ENCODE measurements around the gene GRWD1.

GRWD1 gene

DNA sequence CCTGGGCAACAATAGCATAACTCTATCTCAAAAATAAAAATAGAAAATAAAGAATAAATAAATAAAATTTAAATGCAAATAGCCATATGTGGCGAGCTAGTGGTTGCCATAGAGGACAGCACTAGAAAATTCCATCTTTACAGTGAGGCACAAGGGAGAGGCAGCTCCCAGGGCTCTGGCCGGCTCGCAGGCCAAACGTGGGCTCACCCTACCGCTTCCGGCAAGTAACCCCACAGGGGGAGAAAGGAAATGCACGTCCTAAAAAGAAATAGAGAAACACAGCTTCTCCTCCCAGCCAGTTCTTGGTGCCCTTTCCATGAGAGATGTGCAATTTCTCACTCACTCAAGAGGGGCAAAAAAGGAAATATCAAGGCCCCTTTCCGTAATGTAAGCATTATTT, 12.4 kb upstream of the GRWD1 start:
- Mint-ChIP-seq H3K4me1 (peaks cover 12% of the 10 kb centered on the region), H3K36me3 (ENCODE audit: low read depth) (peaks cover 17% of the 10 kb centered on the region), H3K27me3 (ENCODE audit: low read depth) (no peaks in the 10 kb centered on the region), H3K4me3 (no peak overlapping the region), H3K9me3 (peaks cover 9% of the 10 kb centered on the region), H3K27ac (no peak overlapping the region)
- TF ChIP-seq, protein P1, sequence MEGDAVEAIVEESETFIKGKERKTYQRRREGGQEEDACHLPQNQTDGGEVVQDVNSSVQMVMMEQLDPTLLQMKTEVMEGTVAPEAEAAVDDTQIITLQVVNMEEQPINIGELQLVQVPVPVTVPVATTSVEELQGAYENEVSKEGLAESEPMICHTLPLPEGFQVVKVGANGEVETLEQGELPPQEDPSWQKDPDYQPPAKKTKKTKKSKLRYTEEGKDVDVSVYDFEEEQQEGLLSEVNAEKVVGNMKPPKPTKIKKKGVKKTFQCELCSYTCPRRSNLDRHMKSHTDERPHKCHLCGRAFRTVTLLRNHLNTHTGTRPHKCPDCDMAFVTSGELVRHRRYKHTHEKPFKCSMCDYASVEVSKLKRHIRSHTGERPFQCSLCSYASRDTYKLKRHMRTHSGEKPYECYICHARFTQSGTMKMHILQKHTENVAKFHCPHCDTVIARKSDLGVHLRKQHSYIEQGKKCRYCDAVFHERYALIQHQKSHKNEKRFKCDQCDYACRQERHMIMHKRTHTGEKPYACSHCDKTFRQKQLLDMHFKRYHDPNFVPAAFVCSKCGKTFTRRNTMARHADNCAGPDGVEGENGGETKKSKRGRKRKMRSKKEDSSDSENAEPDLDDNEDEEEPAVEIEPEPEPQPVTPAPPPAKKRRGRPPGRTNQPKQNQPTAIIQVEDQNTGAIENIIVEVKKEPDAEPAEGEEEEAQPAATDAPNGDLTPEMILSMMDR (IDR thresholded peaks at IDR 0.05; ENCODE audit: unreplicated experiment in 3 of 3): no peak

DNA sequence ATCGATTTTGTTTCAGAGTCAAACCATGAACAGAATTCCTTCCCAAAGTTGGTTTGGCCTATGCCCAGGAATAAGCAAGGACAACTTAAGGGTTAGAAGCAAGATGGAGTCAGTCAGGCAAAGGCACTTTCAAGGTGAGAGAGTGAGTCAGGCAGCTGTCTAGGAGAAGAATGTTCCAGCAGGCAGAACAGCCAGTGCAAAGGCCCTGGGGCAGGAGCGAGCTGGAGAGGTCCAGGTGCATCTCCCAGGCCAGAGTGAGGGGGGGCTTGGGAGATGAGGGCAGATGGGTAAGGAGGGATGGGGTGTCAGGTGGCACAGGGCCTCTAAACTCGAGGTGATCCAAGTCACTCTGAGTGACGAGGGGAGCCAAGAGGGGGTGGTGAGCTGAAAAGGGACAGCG, 9.2 kb upstream of the GRWD1 start:
- Mint-ChIP-seq H3K27ac (peak overlapping the region in 1 of 3 experiments; percentile 80), H3K4me3 (no peak overlapping the region), H3K36me3 (ENCODE audit: low read depth) (peaks cover 5% of the 10 kb centered on the region), H3K4me1 (peaks cover 12% of the 10 kb centered on the region), H3K27me3 (ENCODE audit: low read depth) (no peaks in the 10 kb centered on the region), H3K9me3 (peaks cover 3% of the 10 kb centered on the region)
- TF ChIP-seq, protein P1 (IDR thresholded peaks at IDR 0.05; ENCODE audit: unreplicated experiment in 3 of 3): no peak

DNA sequence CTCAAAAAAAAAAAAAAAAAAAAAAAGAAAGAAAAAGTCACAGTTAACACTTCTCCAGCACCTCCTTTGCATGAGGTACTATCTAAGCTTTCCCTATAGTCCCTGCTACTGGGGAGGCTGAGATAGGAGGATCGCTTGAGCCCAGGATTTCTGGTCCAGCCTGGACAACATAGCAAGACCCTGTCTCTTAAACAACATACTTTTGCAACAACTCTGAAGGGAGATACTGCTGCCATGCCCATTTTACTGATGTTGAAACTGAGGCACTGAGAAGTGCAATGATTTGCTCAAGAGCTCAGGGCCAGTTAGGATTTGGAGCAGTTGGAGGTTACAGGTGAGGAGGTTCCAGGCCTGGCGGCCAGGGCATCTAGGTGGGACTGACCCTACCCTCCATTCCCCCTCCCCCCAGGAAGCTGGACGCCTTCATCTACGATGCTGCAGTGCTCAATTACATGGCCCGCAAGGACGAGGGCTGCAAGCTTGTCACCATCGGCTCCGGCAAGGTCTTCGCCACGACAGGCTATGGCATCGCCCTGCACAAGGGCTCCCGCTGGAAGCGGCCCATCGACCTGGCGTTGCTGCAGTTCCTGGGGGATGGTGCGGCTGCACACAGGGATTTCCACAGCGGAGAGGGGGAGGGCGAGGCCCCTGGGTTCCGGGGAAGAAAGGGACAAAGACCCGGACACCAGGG, 4.3 kb upstream of the GRWD1 start:
- peaks cover 6% of the 10 kb centered on the region for H3K36me3 Mint-ChIP-seq (ENCODE audit: low read depth)
- peak overlapping the region in 1 of 3 experiments; percentile 56 for H3K27ac Mint-ChIP-seq

DNA sequence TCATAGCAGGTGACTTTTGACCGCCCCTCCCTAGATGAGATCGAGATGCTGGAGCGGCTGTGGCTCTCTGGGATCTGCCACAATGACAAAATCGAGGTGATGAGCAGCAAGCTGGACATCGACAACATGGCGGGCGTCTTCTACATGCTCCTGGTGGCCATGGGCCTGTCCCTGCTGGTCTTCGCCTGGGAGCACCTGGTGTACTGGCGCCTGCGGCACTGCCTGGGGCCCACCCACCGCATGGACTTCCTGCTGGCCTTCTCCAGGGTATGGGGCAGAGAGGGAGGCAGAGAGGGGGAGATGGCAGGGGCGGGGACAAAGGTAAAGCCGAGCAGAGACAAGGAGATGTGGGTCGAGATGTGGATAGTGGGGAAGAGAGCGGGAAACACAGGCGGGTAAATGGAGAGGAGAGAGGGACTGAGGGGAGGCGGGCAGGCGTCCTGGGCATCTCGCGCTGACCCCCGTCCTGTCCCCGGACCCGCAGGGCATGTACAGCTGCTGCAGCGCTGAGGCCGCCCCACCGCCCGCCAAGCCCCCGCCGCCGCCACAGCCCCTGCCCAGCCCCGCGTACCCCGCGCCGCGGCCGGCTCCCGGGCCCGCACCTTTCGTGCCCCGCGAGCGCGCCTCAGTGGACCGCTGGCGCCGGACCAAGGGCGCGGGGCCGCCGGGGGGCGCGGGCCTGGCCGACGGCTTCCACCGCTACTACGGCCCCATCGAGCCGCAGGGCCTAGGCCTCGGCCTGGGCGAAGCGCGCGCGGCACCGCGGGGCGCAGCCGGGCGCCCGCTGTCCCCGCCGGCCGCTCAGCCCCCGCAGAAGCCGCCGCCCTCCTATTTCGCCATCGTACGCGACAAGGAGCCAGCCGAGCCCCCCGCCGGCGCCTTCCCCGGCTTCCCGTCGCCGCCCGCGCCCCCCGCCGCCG, 3.4 kb upstream of the GRWD1 start:
- Mint-ChIP-seq H3K4me3 (peak overlapping the region; percentile 30 to 48 (median 35)), H3K27ac (peak overlapping the region in 1 of 3 experiments; percentile 56), H3K27me3 (ENCODE audit: low read depth) (no peaks in the 10 kb centered on the region), H3K9me3 (no peaks in the 10 kb centered on the region), H3K4me1 (peaks cover 21% of the 10 kb centered on the region), H3K36me3 (ENCODE audit: low read depth) (peaks cover 6% of the 10 kb centered on the region)
- TF ChIP-seq, protein P1 (IDR thresholded peaks at IDR 0.05; ENCODE audit: unreplicated experiment in 3 of 3): no peak

More for the DNA sequence above, 4.3 kb upstream of the GRWD1 start:
- Mint-ChIP-seq H3K27me3 (ENCODE audit: low read depth) (no peaks in the 10 kb centered on the region), H3K4me3 (no peak overlapping the region), H3K4me1 (peaks cover 23% of the 10 kb centered on the region), H3K9me3 (no peaks in the 10 kb centered on the region)
- TF ChIP-seq, protein P1 (IDR thresholded peaks at IDR 0.05; ENCODE audit: unreplicated experiment in 3 of 3): no peak

DNA sequence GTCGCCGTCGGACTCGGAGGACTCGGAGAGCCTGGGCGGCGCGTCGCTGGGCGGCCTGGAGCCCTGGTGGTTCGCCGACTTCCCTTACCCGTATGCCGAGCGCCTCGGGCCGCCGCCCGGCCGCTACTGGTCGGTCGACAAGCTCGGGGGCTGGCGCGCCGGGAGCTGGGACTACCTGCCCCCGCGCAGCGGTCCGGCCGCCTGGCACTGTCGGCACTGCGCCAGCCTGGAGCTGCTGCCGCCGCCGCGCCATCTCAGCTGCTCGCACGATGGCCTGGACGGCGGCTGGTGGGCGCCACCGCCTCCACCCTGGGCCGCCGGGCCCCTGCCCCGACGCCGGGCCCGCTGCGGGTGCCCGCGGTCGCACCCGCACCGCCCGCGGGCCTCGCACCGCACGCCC, 2.5 kb upstream of the GRWD1 start:
- TF ChIP-seq, protein P1 (IDR thresholded peaks at IDR 0.05; ENCODE audit: unreplicated experiment in 3 of 3): no peak
- no peak overlapping the region for H3K4me3 Mint-ChIP-seq

More for the DNA sequence above, 2.5 kb upstream of the GRWD1 start:
- H3K27me3 Mint-ChIP-seq (ENCODE audit: low read depth): no peaks in the 10 kb centered on the region
- peaks cover 13% of the 10 kb centered on the region for H3K36me3 Mint-ChIP-seq (ENCODE audit: low read depth)
- H3K4me1 Mint-ChIP-seq: peaks cover 15% of the 10 kb centered on the region
- H3K27ac Mint-ChIP-seq: no peak overlapping the region
- no peaks in the 10 kb centered on the region for H3K9me3 Mint-ChIP-seq
